SK-N-SH (cell line): ENCODE results near the gene SIRT1. TPM values are rescaled to one million over a fixed set of nuclear protein-coding genes. Genes with fewer than 3 reads are reported as not detected.

Experiments
- CTCF ChIA-PET: fragments of 300-600, 350-600 bp; formaldehyde crosslinking; extraction: SDS; loops from one replicate; lab custom pipeline; 2021; lab: Yijun Ruan, JAX
- POLR2A ChIA-PET: fragments of 350-600 bp; sonication (Branson Sonifier 250); formaldehyde crosslinking; extraction: SDS; loops from one replicate; lab custom pipeline; 2020; ENCODE audit warnings: antibody characterized with exemption, inconsistent platforms; lab: Yijun Ruan, JAX
- DNase-seq: peaks from one replicate; pipeline ENCODE4 v3.0.0; 2012
- H2AFZ ChIP-seq: fragments of 200-600 bp; sonication (generic); 2 replicates; pipeline ENCODE4 v1.8.1; 2016; ENCODE audit warnings: antibody characterized with exemption, mild to moderate bottlenecking, low read depth
- H3F3A ChIP-seq: fragments of 200-600 bp; sonication (generic); replicated peaks from 2 replicates; pipeline ENCODE3; 2016; ENCODE audit warnings: antibody characterized with exemption, mild to moderate bottlenecking; ENCODE audit not compliant: insufficient read depth
- H3K27ac ChIP-seq, 2 experiments: fragments of 200-500 bp in 1 of 2; fragments of 200-600 bp in 1 of 2; sonication (Bioruptor generic) in 1 of 2; sonication (generic), shearing (Covaris generic) in 1 of 2; 2 replicates each; pipeline versions ENCODE4 v1.5.1 to v1.6.1; 2014 to 2016; ENCODE audit warnings: low read depth in 2 of 2, inconsistent platforms in 1 of 2, low read length in 1 of 2, mild to moderate bottlenecking in 1 of 2, mixed read lengths in 1 of 2
- H3K27me3 ChIP-seq: fragments of 200-600 bp; sonication (generic), shearing (Covaris generic); 2 replicates; pipeline ENCODE4 v1.6.1; 2016; ENCODE audit warnings: mixed run types; ENCODE audit not compliant: insufficient read depth
- H3K36me3 ChIP-seq, 2 experiments: fragments of 200-500 bp in 1 of 2; fragments of 200-600 bp in 1 of 2; sonication (Bioruptor generic) in 1 of 2; sonication (generic) in 1 of 2; replicated peaks in 1 of 2; 2 replicates each; pipeline versions ENCODE3 to v1.5.1; 2014 to 2016; ENCODE audit warnings: low read length in 1 of 2, mild to moderate bottlenecking in 1 of 2; ENCODE audit not compliant: insufficient read depth in 2 of 2, control insufficient read depth in 1 of 2
- H3K4me1 ChIP-seq, 2 experiments: fragments of 200-500 bp in 1 of 2; fragments of 200-600 bp in 1 of 2; sonication (Bioruptor generic) in 1 of 2; sonication (generic), shearing (Covaris generic) in 1 of 2; 2 replicates each; pipeline versions ENCODE4 v1.5.1 to v1.6.1; 2014 to 2016; ENCODE audit warnings: low read depth in 1 of 2, low read length in 1 of 2, mixed run types in 1 of 2; ENCODE audit not compliant: insufficient read depth in 2 of 2, control insufficient read depth in 1 of 2
- H3K4me2 ChIP-seq: fragments of 200-600 bp; sonication (generic), shearing (Covaris generic); 2 replicates; pipeline ENCODE4 v1.6.1; 2017; ENCODE audit warnings: mixed run types
- H3K4me3 ChIP-seq, 2 experiments: fragments of 200-500 bp in 1 of 2; fragments of 200-600 bp in 1 of 2; sonication (Bioruptor generic) in 1 of 2; sonication (generic), shearing (Covaris generic) in 1 of 2; 2 replicates each; pipeline versions ENCODE4 v1.5.1 to v1.8.1; 2014 to 2016; ENCODE audit warnings: low read depth in 2 of 2, inconsistent platforms in 1 of 2, low read length in 1 of 2, mild to moderate bottlenecking in 1 of 2, mixed read lengths in 1 of 2, moderate library complexity in 1 of 2
- H3K79me2 ChIP-seq: fragments of 200-600 bp; sonication (generic); 2 replicates; pipeline ENCODE4 v1.8.1; 2017; ENCODE audit warnings: mild to moderate bottlenecking; ENCODE audit not compliant: insufficient read depth
- H3K9ac ChIP-seq: fragments of 200-600 bp; sonication (generic); 2 replicates; pipeline ENCODE4 v1.6.1; 2017; ENCODE audit warnings: mixed run types
- H3K9me2 ChIP-seq: fragments of 200-600 bp; sonication (generic); 2 replicates; pipeline ENCODE4 v1.6.1; 2017; ENCODE audit warnings: mixed run types
- H3K9me3 ChIP-seq: fragments of 200-600 bp; sonication (generic); 2 replicates; pipeline ENCODE4 v1.6.1; 2017; ENCODE audit warnings: mixed run types, mild to moderate bottlenecking, moderate library complexity
- H4K20me1 ChIP-seq: fragments of 200-600 bp; sonication (generic); 2 replicates; pipeline ENCODE4 v1.6.1; 2017; ENCODE audit warnings: mild to moderate bottlenecking, mixed run types; ENCODE audit not compliant: insufficient read depth
- ELF1 ChIP-seq: IDR thresholded peaks from 2 replicates; pipeline ENCODE4 v1.4.0; 2012
- EZH2phosphoT487 ChIP-seq: fragments of 200-600 bp; sonication (generic); IDR thresholded peaks from 2 replicates; pipeline ENCODE4 v1.6.1; 2017; ENCODE audit warnings: low read depth, mixed run types, mild to moderate bottlenecking, antibody characterized with exemption, moderate library complexity, borderline replicate concordance
- FOXJ3 ChIP-seq: sonication (generic); formaldehyde crosslinking; IDR thresholded peaks from 2 replicates; pipeline ENCODE4 v1.5.1; 2020; ENCODE audit warnings: mild to moderate bottlenecking, missing genetic modification reagents
- FOXM1 ChIP-seq: IDR thresholded peaks from 2 replicates; pipeline ENCODE4 v1.4.0; 2012; ENCODE audit warnings: low read depth, mild to moderate bottlenecking
- JUND ChIP-seq: IDR thresholded peaks from 2 replicates; pipeline ENCODE4 v1.4.0; 2012
- POLR2AphosphoS5 ChIP-seq: IDR thresholded peaks from 2 replicates; pipeline ENCODE4 v1.6.1; 2012; ENCODE audit warnings: low read depth, low read length
- TCF12 ChIP-seq: IDR thresholded peaks from 2 replicates; pipeline ENCODE4 v1.4.0; 2012
- YY1 ChIP-seq: IDR thresholded peaks from 2 replicates; pipeline ENCODE4 v1.4.0; 2012; ENCODE audit warnings: low read depth, mild to moderate bottlenecking
- WGBS: methylation state at CpG from one replicate; pipeline ENCODE4 v1.1.6; 2017; ENCODE audit warnings: low lambda C conversion rate; 5-methylcytosine and 5-hydroxymethylcytosine counted together
- polyA plus RNA-seq, 3 experiments: library from polyadenylated mRNA; depleted of rRNA; stranded (reverse); fragments of >200 nt; gene quantifications; 2 replicates each; pipeline ENCODE4 v1.2.3, GENCODE V29; 2012
- TF ChIP-seq, protein P1 (sequence below): fragments of 150-350 bp; IDR thresholded peaks from 2 replicates; pipeline ENCODE4 v1.6.1; 2017; ENCODE audit warnings: antibody characterized with exemption, low read length, low read depth, borderline replicate concordance

Gene SIRT1
- polyA plus RNA-seq, 1 of the 3 experiments (the other 2 are of a cell fraction): 6.0 TPM

DNA sequence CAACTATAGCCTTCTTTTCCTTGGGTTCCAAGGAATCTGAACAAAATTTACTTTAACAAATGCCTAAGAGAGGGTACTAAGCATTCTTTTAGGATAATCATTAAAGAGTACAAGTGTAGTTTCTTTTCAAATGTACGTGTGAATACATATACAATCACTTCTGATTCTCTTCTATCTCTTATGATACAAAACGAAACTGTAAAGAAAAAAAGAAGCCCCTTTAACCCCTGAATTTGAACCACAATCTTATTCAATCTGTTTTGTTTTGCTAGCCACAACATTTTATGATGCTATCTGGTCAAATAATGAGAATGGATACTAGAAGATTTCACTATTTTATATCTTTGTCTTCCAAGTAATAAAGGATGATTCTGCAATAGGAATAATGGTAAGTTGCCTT, 48.7 kb downstream of the SIRT1 start:
- H3K4me2 ChIP-seq: no peak overlapping the region
- no peak for DNase-seq
- H2AFZ ChIP-seq: no peak overlapping the region
- no peak overlapping the region for H3K9ac ChIP-seq
- ChIA-PET CTCF (no interaction called here), POLR2A (no interaction called here)
- no peaks in the 10 kb centered on the region for H3K27me3 ChIP-seq
- 94% methylated on average over 2 of the region's 2 CpGs for WGBS
- H3K4me1 ChIP-seq: 0 out of 4 replicates have a peak, but pooled peaks cover 0 to 10% of the 10 kb centered on the region in 2 experiments
- peaks cover 9% of the 10 kb centered on the region for H3F3A ChIP-seq
- no peaks in the 10 kb centered on the region for H3K9me3 ChIP-seq
- no peaks in the 10 kb centered on the region for H3K79me2 ChIP-seq
- no peaks in the 10 kb centered on the region for H4K20me1 ChIP-seq
- peaks cover 48 to 77% of the 10 kb centered on the region in 2 experiments for H3K36me3 ChIP-seq
- TF ChIP-seq YY1 (no peak), JUND (no peak)
- H3K27ac ChIP-seq: no peak overlapping the region
- no peak overlapping the region for H3K4me3 ChIP-seq
- H3K9me2 ChIP-seq: no peaks in the 10 kb centered on the region

DNA sequence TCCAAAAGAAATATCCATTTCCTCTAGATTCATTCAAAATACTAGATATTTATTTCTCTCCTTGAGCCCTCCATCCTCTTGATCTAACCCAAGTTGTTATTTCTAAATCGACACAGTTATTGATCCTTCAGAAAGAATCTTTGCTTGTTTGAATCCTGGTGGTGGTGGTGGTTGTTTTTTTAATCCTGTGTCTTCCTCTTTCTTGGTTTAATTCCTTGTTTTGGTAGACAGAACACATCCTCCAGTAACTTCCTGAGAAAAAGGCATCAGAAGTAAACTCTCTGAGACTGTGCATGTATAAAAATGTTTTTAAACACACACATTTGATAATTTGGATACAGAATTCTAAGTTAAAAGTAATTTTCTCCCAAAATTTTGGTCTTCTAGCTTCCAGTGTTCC, 49.9 kb downstream of the SIRT1 start:
- Histone ChIP-seq H3K36me3 (peaks cover 51 to 84% of the 10 kb centered on the region in 2 experiments), H3K4me2 (no peak overlapping the region), H2AFZ (no peak overlapping the region), H3F3A (peaks cover 9% of the 10 kb centered on the region), H3K4me1 (0 out of 4 replicates have a peak, but pooled peaks cover 0 to 10% of the 10 kb centered on the region in 2 experiments), H3K27me3 (no peaks in the 10 kb centered on the region), H3K9me2 (no peaks in the 10 kb centered on the region), H3K4me3 (no peak overlapping the region), H3K9me3 (no peaks in the 10 kb centered on the region), H3K9ac (no peak overlapping the region), H4K20me1 (no peaks in the 10 kb centered on the region), H3K27ac (no peak overlapping the region), H3K79me2 (no peaks in the 10 kb centered on the region)
- TF ChIP-seq, protein P1, sequence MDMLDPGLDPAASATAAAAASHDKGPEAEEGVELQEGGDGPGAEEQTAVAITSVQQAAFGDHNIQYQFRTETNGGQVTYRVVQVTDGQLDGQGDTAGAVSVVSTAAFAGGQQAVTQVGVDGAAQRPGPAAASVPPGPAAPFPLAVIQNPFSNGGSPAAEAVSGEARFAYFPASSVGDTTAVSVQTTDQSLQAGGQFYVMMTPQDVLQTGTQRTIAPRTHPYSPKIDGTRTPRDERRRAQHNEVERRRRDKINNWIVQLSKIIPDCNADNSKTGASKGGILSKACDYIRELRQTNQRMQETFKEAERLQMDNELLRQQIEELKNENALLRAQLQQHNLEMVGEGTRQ: no peak
- TF ChIP-seq TCF12 (no peak), YY1 (no peak)
- no peak for DNase-seq
- 97% methylated on average over 1 of the region's 1 CpG for WGBS
- CTCF ChIA-PET: no interaction called here
- POLR2A ChIA-PET: no interaction called here

DNA sequence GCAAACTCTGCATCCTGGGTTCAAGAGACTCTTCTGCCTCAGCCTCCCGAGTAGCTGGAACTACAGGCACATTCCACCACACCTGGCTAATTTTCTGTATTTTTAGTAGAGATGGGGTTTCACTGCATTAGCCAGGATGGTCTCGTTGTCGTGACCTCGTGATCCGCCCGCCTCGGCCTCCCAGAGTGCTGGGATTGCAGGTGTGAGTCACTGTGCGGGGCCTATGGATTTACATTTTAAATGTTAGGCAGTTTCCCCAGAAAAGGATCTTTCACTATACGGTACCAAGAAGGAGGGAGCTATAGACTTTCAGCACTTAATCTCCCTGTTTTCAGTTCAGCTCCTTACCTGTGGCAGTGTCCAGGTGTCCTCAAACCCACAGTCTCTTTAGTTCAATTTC, 50.8 kb downstream of the SIRT1 start:
- H3K9ac ChIP-seq: no peak overlapping the region
- POLR2A ChIA-PET: no interaction called here
- no peaks in the 10 kb centered on the region for H3K27me3 ChIP-seq
- H2AFZ ChIP-seq: no peak overlapping the region
- no peaks in the 10 kb centered on the region for H3K79me2 ChIP-seq
- no peaks in the 10 kb centered on the region for H3K9me2 ChIP-seq
- H3K4me2 ChIP-seq: no peak overlapping the region
- H4K20me1 ChIP-seq: no peaks in the 10 kb centered on the region
- no peak overlapping the region for H3K4me3 ChIP-seq
- TF ChIP-seq FOXJ3 (no peak), FOXM1 (no peak), EZH2phosphoT487 (no peak), ELF1 (no peak), POLR2AphosphoS5 (no peak)
- 98% methylated on average over 9 of the region's 9 CpGs for WGBS
- H3K36me3 ChIP-seq: peaks cover 53 to 76% of the 10 kb centered on the region in 2 experiments
- DNase-seq: no peak
- 0 out of 4 replicates have a peak, but pooled peaks cover 0 to 10% of the 10 kb centered on the region in 2 experiments for H3K4me1 ChIP-seq
- CTCF ChIA-PET: no interaction called here
- no peaks in the 10 kb centered on the region for H3K9me3 ChIP-seq
- H3F3A ChIP-seq: peaks cover 9% of the 10 kb centered on the region
- H3K27ac ChIP-seq: no peak overlapping the region
